ENCODE data around the gene SPDYE5. TPM values are rescaled to one million over a fixed set of nuclear protein-coding genes. Genes with fewer than 3 reads are reported as not detected.

The SPDYE5 gene, protein sequence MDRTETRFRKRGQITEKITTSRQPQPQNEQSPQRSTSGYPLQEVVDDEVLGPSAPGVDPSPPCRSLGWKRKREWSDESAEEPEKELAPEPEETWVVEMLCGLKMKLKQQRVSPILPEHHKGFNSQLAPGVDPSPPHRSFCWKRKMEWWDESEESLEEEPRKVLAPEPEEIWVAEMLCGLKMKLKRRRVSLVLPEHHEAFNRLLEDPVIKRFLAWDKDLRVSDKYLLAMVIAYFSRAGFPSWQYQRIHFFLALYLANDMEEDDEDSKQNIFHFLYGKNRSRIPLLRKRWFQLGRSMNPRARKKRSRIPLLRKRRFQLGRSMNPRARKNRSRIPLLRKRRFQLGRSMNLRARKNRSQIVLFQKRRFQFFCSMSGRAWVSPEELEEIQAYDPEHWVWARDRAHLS
- not detected in 2 replicates for total RNA-seq

DNA sequence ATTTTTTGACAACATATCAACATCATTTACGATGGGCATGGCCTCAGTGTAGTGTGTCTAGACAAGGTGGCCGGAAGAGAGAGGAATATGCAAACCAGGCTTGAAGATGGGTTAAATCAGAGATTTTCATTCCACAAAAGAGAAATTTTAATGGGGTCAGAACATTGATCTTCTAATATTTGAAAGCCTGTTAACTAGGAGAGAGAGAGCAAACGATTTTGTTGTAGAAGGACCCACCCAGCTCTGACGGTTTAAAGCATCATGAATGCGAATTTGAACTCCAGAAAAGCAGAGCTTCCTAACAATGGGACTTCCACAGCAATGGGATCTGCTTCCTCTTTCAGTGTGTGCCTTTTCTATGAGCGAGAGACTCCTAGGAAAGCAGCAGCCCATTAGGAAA lies at the start of gene SPDYE5:
TSS of gene SPDYE5 (plus strand) at position 301 of the 400 bp plus-strand sequence. CDS start 1,728 bp downstream, outside the sequence.

DNA sequence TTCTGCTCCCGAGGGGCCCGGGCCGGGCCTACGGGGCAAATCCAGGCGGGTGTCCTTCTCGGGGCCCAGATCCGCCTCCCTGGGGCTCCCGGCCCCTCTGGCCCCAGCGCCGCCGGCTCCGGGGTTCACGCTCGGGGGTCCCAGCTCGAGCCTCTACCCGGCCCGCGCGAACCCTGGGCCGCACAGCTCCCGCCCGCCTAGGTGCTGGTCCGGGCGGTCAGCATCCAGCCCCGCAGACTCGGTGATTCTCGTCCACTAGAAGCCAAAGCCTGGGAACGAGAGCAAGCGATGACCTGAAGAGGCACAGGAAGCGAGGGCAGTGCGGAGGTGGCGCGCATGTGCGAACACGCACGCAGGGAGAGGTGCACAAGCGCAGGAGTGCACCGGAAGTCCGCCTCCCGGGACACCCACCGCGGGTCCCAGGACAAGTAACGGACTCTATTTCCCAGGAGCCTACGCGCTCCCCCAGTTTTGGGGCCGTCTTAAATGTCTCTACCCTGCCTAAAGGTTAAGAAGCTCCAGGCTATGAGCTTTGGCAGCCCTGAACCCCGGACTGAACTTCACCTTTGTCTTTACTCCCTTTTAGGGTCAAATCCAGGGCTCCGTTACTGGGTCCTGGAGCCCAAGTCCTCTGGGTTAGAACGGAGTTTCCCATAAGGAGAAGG lies 6.0 kb upstream of the SPDYE5 start, which contains the start of gene POM121C:
TSS of gene POM121C (minus strand) at position 321 of the 665 bp plus-strand sequence. CDS start 44,803 bp downstream, outside the sequence.

Other genes with a start within 250 kb of the SPDYE5 start
- gene TRIM73, start 96.7 kb upstream of the SPDYE5 start, total RNA-seq: 1.5 and 2.0 TPM in 2 replicates
- gene POM121C, start 6.0 kb upstream of the SPDYE5 start, total RNA-seq: 5.3 and 5.8 TPM in 2 replicates
- gene HIP1, start 246.6 kb downstream of the SPDYE5 start, total RNA-seq: 25.5 and 27.0 TPM in 2 replicates

All from dermis lymphatic vessel endothelial cell (primary cell).